Activated CD4-positive, alpha-beta T cell treated with anti-CD3 and anti-CD28 coated beads, Interleukin-2, amount 50 U/mL, for 16 hours (primary cell): ENCODE results near the gene TMEM69.
"Not testable (repeated sequence)": the region's sequence is repeated elsewhere in the genome, so short reads cannot be mapped to it uniquely, and the experiment has no call there.

ENCODE experiments used
- DNase-seq: peaks from one replicate; pipeline ENCODE4 v3.0.0-alpha.2; 2020

Gene TMEM69

GRCh38 chr1:45679123-45679522 lies 8.9 kb upstream of the TMEM69 start:
- no peak for DNase-seq

DNA sequence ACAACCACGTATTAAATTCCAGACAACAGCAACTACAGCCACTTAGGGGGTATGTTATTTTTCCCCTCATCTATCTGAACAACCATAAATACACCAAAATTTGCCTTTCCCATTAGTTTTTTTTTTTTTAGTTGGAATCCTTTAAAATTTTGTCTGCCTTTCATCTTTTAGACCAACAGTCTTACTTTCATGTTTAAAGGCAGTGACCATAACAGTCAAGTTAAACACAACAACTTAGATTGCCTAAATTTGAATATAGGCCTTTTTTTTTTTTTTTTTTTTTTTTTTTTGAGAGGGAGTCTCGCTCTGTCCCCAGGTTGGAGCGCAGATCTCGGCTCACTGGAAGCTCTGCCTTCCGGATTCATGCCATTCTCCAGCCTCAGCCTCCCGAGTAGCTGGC lies 5.0 kb upstream of the TMEM69 start:
- no peak for DNase-seq

GRCh38 chr1:45684402-45684801 lies 3.6 kb upstream of the TMEM69 start:
- no peak for DNase-seq

GRCh38 chr1:45685308-45686014 lies 2.5 kb upstream of the TMEM69 start:
- no peak for DNase-seq

DNA sequence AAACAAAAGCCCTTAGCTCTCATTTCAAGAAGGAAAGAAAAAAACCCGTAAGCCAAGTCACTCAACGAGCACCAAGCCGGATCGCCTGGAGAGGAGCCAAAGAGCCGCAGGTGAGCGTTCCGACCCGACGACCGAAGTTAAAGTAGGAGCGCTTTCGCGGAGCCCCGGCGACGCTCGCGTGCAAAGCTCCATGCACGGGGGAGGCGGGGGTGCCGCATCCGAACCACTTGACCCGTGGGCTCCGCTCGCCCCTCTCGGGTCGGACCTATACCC lies 2.0 kb upstream of the TMEM69 start:
- peak; percentile 46 for DNase-seq

DNA sequence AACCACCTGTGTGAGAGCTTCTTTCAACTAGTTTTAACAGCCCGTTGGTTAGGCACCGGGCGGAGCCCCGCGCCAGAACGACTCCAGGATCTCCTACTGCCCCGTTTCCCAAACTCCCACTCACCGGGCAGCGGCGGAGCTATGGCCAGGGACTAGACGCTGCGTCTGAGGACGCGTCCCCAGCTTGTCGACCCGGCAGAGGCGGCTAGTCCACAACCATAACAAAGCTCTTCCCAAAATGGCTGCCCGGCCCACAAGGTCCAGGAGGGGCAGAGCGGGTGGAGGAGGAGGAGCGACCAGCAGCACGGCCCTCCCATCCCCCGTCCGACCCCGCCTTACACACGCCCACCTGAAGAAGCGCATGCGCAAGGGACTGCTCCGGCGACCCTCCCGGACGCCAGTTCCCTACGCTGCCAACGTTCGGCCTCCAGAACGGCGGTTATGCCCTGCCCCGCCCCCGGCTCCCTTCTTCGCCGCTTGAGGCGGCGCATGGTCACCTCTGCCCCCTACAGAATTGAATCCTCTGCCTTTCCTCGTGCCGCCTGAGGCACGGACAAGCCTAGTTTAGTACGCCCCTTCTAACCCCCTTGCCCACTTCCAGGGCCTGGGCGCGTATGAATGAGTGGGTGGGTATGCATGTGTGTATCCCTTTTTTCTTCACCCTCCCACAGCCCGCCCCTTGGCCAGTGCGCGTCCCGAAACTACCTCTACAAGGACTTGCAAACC lies 1.5 kb upstream of the TMEM69 start, which contains the start of gene GPBP1L1:
GPBP1L1 (minus strand) TSS at position 246 of the 726 bp plus-strand sequence. CDS start 27,446 bp downstream, outside the sequence.
- DNase-seq: peak; percentile 99

- DNase-seq: peak; percentile 99
These were observed 797 bp upstream of the TMEM69 start for GRCh38 chr1:45687014-45687753.

DNA sequence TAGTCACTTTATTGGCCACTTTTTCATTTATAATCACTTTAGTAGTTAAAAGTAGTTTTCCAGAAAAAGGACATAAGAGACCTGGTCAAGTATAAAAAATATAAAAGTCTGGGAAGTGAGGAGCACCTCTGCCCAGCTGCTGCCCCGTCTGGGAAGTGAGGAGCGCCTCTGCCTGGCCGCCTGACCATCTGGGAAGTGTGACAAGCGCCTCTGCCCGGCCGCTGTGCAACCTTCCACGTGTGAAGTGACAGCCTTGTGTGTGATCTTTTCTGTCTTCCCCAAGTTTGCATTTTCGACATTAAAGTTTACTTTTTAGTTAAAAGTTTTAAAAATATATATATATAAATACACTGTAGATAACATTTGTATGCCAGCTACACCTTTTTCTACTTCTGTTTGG lies 5.8 kb downstream of the TMEM69 start:
- not testable (repeated sequence) for DNase-seq

GRCh38 chr1:45694823-45695222 lies 6.8 kb downstream of the TMEM69 start:
- DNase-seq: no peak

DNA sequence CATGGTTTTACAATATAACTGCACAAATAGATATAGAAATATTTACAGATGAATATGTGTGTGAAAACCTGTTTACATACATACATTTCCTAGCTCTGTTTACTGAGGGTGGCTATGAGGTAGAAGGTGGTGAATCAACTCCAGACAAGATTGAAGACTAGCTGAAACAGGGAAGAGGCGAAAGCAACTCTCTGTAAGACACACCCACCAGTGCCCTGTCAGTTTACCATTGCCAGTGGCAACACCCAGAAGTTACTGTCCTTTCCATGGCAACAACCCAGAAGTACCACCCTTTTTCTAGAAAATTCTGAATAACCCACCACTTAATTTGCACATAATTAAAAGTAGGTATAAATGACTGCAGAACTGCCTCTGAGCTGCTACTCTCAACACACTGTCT lies 16.7 kb downstream of the TMEM69 start:
- no peak for DNase-seq

- DNase-seq: no peak
These were observed 25.7 kb downstream of the TMEM69 start for GRCh38 chr1:45713711-45714110.

- no peak for DNase-seq
These were observed 28.7 kb downstream of the TMEM69 start for GRCh38 chr1:45716700-45717099.

DNA sequence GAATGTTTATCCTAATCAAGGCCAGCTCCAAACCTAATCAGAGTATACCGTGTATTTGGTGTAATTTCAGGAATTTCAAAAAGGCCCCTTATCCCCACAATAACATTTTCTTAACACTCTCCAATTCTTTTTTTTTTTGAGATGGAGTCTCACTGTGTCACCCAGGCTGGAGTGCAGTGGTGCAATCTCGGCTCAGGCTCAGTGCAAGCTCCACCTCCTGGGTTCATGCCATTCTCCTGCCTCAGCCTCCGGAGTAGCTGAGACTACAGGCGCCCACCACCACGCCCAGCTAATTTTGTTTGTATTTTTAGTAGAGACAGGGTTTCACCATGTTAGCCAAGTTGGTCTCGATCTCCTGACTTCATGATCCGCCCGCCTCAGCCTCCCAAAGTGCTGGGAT lies 29.4 kb downstream of the TMEM69 start:
- DNase-seq: not testable (repeated sequence)

DNA sequence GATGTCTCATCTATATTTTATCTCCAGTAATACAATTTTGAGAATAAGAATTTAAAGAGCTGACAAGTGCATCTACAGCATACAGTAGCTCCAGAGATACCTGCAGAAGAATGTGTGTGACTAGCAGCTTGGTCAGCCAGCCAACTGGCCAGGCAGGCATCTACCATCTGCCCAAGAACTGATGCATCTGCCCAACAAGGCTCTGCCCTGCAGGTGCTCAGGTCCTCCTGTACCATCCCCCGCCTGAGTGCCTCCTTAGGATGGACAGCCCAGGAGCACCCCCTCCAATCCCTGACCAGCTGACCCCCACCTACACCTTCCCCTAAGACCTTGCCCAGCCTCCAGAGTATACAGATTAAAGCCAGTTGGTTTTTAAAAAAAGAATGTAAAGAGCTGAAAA lies 30.3 kb downstream of the TMEM69 start:
- no peak for DNase-seq

- no peak for DNase-seq
These were observed 33.2 kb downstream of the TMEM69 start for GRCh38 chr1:45721207-45721606.

GRCh38 chr1:45722809-45723208 lies 34.8 kb downstream of the TMEM69 start:
- no peak for DNase-seq

GRCh38 chr1:45723248-45723930 lies 35.4 kb downstream of the TMEM69 start:
- no peak for DNase-seq

GRCh38 chr1:45726007-45726406 lies 38.0 kb downstream of the TMEM69 start:
- DNase-seq: not testable (repeated sequence)

- DNase-seq: no peak
These were observed 42.2 kb downstream of the TMEM69 start for GRCh38 chr1:45730075-45730779.

GRCh38 chr1:45730780-45731319 lies 42.9 kb downstream of the TMEM69 start:
- no peak for DNase-seq

DNA sequence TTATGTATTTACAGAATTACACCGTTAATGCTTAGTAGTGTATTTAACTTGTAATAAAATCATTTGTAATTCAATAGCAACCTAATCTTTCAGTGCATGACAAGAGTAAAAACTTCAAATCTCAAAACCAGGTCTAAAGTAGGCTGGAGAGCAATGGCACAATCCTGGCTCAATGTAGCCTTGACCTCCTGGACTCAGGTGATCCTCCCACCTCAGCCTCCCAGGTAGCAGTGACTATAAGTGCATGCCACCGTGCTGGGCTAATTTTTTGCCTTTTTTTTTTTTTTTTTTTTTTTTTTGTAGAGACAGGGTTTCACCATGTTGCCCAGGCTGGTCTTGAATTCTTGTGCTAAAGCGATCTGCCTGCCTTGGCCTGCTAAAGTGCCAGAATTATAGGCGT lies 51.2 kb downstream of the TMEM69 start:
- DNase-seq: no peak

DNA sequence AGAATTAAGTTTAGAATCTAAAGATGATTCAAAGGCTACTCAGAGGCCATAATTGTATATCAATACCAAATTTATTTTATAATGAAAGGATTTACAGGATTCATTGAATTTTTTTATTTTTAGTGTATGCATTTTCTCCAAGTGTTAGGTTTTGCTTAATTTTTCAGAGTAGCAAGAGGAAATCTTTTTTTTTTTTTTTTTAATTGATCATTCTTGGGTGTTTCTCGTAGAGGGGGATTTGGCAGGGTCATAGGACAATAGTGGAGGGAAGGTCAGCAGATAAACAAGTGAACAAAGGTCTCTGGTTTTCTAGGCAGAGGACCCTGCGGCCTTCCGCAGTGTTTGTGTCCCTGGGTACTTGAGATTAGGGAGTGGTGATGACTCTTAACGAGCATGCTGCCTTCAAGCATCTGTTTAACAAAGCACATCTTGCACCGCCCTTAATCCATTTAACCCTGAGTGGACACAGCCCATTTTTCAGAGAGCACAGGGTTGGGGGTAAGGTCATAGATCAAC lies 51.7 kb downstream of the TMEM69 start:
- DNase-seq: not testable (repeated sequence)
